ENCODE data around the gene SLC27A4. TPM values are rescaled to one million over a fixed set of nuclear protein-coding genes. Genes with fewer than 3 reads are reported as not detected.

Gene SLC27A4
- total and polyA plus RNA-seq, 2 of the 13 experiments (the other 11 are each of a cell fraction or from before 2014, with no cell fraction given), result 10.6 to 18.8 TPM

DNA sequence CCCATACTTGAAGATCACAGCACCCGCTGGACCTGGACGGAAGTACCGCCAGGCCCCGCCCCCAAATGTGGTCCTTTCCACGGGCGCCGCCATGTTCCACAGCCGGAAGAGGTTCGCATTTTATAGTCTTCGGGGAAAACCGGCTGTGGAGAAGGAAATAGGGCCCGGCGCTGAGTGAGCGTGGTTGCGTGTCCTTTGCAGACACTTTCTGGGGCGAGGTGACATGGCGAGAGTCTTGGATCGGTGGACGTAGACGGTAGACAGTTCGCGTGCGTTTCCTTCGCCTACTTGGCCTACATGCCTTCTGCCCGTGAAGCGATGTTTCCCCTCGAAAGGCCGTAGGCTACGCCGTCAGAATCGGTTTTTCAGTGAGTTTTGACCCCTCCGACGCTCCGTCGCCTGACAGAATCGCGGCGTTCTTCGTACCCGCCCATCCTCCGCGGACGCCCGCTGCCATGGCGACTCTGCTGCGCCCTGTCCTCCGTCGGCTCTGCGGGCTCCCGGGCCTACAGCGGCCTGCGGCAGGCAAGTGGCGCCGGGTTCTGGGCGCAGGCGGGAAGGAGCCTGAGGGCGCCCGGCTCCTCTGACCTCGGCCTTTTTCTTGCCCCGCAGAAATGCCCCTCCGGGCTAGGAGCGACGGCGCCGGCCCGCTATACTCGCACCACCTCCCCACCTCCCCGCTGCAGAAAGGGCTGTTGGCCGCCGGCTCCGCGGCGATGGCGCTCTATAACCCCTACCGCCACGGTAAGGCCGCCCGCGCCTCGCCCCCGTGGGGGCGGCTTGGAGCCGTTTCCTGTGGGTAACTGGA, 17.7 kb upstream of the SLC27A4 start, which contains the start of the genes COQ4 and TRUB2 (continued):
- TF ChIP-seq HNRNPK (IDR thresholded peaks at IDR 0.05; ENCODE audit: low read depth, low read length, poor library complexity, severe bottlenecking) (peak; percentile 37), FOXK1 (CRISPR knock-in tag; IDR thresholded peaks at IDR 0.05; ENCODE audit: borderline replicate concordance, low read depth) (peak; percentile 92), ZNF781 (CRISPR knock-in tag; IDR thresholded peaks at IDR 0.05; ENCODE audit: borderline replicate concordance, not compliant biosample characterization) (peak; percentile 82), FOXC1 (CRISPR knock-in tag; IDR thresholded peaks at IDR 0.05; ENCODE audit: borderline replicate concordance) (no peak; the same call in 1 of the 2 replicates), ZNF331 (CRISPR knock-in tag; IDR thresholded peaks at IDR 0.05) (no peak), ZNF17 (CRISPR knock-in tag; IDR thresholded peaks at IDR 0.05) (no peak), SP2 (CRISPR knock-in tag; IDR thresholded peaks at IDR 0.05) (peak; percentile 66), PRPF4 (IDR thresholded peaks at IDR 0.05; ENCODE audit: low read depth, low read length, poor library complexity, severe bottlenecking) (no peak), ZNF891 (CRISPR knock-in tag; IDR thresholded peaks at IDR 0.05) (peak; percentile 94), ZFP37 (CRISPR knock-in tag; IDR thresholded peaks at IDR 0.05; ENCODE audit: borderline replicate concordance) (no peak), LCORL (IDR thresholded peaks at IDR 0.05) (no peak; the same call in 1 of the 2 replicates), LCORL (CRISPR knock-in tag; IDR thresholded peaks at IDR 0.05) (no peak; the same call in 1 of the 2 replicates), U2AF2 (IDR thresholded peaks at IDR 0.05; ENCODE audit: low read depth, low read length) (peak; percentile 81; the same call in 1 of the 2 replicates), U2AF1 (optimal IDR thresholded peaks at IDR 0.05; ENCODE audit: low read depth, low read length) (peak; percentile 95), HES4 (CRISPR knock-in tag; IDR thresholded peaks at IDR 0.05; ENCODE audit: borderline replicate concordance) (no peak), MAFG (CRISPR knock-in tag; IDR thresholded peaks at IDR 0.05) (no peak), ZSCAN22 (CRISPR knock-in tag; IDR thresholded peaks at IDR 0.05) (no peak), NFKB2 (CRISPR knock-in tag; IDR thresholded peaks at IDR 0.05; ENCODE audit: borderline replicate concordance) (peak; percentile 72), MYC (CRISPR knock-in tag; IDR thresholded peaks at IDR 0.05; ENCODE audit: borderline replicate concordance) (peak; percentile 97), ELF1 (CRISPR knock-in tag; IDR thresholded peaks at IDR 0.05) (peak; percentile 81), ZBTB42 (CRISPR knock-in tag; IDR thresholded peaks at IDR 0.05) (no peak; the same call in 1 of the 2 replicates), GATA4 (IDR thresholded peaks at IDR 0.05; ENCODE audit: borderline replicate concordance, low read depth) (no peak), ZNF430 (CRISPR knock-in tag; IDR thresholded peaks at IDR 0.05) (peak; percentile 56; the same call in 1 of the 2 replicates), KDM5A (IDR thresholded peaks at IDR 0.05; ENCODE audit: borderline replicate concordance, low read length) (peak; percentile 98), SMARCC2 (IDR thresholded peaks at IDR 0.05) (no peak), THAP11 (CRISPR knock-in tag; IDR thresholded peaks at IDR 0.05) (peak; percentile 96)
- TF ChIP-seq, protein P1, sequence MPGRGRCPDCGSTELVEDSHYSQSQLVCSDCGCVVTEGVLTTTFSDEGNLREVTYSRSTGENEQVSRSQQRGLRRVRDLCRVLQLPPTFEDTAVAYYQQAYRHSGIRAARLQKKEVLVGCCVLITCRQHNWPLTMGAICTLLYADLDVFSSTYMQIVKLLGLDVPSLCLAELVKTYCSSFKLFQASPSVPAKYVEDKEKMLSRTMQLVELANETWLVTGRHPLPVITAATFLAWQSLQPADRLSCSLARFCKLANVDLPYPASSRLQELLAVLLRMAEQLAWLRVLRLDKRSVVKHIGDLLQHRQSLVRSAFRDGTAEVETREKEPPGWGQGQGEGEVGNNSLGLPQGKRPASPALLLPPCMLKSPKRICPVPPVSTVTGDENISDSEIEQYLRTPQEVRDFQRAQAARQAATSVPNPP (CRISPR knock-in tag; IDR thresholded peaks at IDR 0.05), result no peak
- TF ChIP-seq, protein P2, sequence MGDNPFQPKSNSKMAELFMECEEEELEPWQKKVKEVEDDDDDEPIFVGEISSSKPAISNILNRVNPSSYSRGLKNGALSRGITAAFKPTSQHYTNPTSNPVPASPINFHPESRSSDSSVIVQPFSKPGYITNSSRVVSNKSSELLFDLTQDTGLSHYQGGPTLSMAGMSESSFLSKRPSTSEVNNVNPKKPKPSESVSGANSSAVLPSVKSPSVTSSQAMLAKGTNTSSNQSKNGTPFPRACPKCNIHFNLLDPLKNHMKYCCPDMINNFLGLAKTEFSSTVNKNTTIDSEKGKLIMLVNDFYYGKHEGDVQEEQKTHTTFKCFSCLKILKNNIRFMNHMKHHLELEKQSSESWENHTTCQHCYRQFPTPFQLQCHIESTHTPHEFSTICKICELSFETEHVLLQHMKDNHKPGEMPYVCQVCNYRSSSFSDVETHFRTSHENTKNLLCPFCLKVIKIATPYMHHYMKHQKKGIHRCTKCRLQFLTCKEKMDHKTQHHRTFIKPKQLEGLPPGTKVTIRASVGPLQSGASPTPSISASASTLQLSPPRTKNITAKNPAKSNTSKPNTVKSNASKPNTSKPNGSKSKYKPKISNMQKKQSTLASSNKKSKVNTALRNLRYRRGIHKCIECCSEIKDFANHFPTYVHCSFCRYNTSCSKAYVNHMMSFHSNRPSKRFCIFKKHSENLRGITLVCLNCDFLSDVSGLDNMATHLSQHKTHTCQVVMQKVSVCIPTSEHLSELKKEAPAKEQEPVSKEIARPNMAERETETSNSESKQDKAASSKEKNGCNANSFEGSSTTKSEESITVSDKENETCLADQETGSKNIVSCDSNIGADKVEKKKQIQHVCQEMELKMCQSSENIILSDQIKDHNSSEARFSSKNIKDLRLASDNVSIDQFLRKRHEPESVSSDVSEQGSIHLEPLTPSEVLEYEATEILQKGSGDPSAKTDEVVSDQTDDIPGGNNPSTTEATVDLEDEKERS (CRISPR knock-in tag; IDR thresholded peaks at IDR 0.05), result peak; percentile 77
